ENCODE data around the gene ATIC. TPM values are rescaled to one million over a fixed set of nuclear protein-coding genes. Genes with fewer than 3 reads are reported as not detected.

ATIC gene
- total RNA-seq, 1 experiment from 2014 or later, result 173 TPM

- no peak for TF ChIP-seq CTCF (IDR thresholded peaks at IDR 0.05 in 2 of 3, conservative IDR thresholded peaks at IDR 0.05 in 1 of 3; ENCODE audit: borderline replicate concordance in 1 of 3, insufficient read depth in 1 of 3, low read depth in 2 of 3, low read length in 2 of 3)
- TF ChIP-seq ELF1 (IDR thresholded peaks at IDR 0.05; ENCODE audit: borderline replicate concordance, low read depth), result no peak
- no peak for TF ChIP-seq CBX3 (IDR thresholded peaks at IDR 0.05; ENCODE audit: low read depth)
Observed at GRCh38 chr2:215367662-215368492, 56.0 kb downstream of the ATIC start (continued).

- ChIA-PET RAD21 (ENCODE audit: low non-redundant PET in 1 of 2, low total read pairs in 2 of 2, uncharacterized antibody in 2 of 2, unreplicated experiment in 2 of 2) (no interaction called here), POLR2A (no interaction called here), CTCF (no interaction called here)
- intact Hi-C loops (cut with micrococcal nuclease), result no loop called here
- no peak overlapping the region for H3K27ac ChIP-seq (ENCODE audit: low read depth, low read length)
- H2AFZ ChIP-seq (ENCODE audit: low read depth, low read length, poor library complexity, severe bottlenecking), result no peak overlapping the region
- DNase-seq (ENCODE audit: low read depth, low spot score) (no peak), ATAC-seq (no peak)
- TF ChIP-seq EGR1 (IDR thresholded peaks at IDR 0.05; ENCODE audit: low read depth), result no peak
- H3K27me3 ChIP-seq (ENCODE audit: insufficient read depth, low read length), result no peaks in the 10 kb centered on the region
- H3K4me1 ChIP-seq (ENCODE audit: control insufficient read depth in 1 of 2, insufficient read depth in 2 of 2, low read length in 2 of 2), result no peaks in the 10 kb centered on the region
- H3K9me2 ChIP-seq (ENCODE audit: insufficient read depth), result no peaks in the 10 kb centered on the region
- no peak overlapping the region for H3K4me3 ChIP-seq (replicated peaks in 1 of 2; ENCODE audit: low read depth in 1 of 2, low read length in 2 of 2)
- no peaks in the 10 kb centered on the region for H4K20me1 ChIP-seq (ENCODE audit: insufficient read depth)
- H3K36me3 ChIP-seq (ENCODE audit: control insufficient read depth in 1 of 2, insufficient read depth in 2 of 2, low read length in 2 of 2), result no peaks in the 10 kb centered on the region
- no peaks in the 10 kb centered on the region for H3K9me3 ChIP-seq (ENCODE audit: control insufficient read depth in 1 of 2, insufficient read depth in 1 of 2, low read depth in 1 of 2, low read length in 2 of 2)
- no peak overlapping the region for H3K4me2 ChIP-seq (ENCODE audit: low read length)
- no peak overlapping the region for H3K9ac ChIP-seq (ENCODE audit: low read length)
- no TSS peak for BruUV-seq (replicated peaks)
- H3K79me2 ChIP-seq (ENCODE audit: insufficient read depth, low read length), result no peaks in the 10 kb centered on the region
Observed at GRCh38 chr2:215368493-215368809, 56.6 kb downstream of the ATIC start.

- ATAC-seq, result no peak
- no peaks in the 10 kb centered on the region for H3K27me3 ChIP-seq (ENCODE audit: insufficient read depth, low read length)
- CTCF ChIA-PET, result no interaction called here
- no TSS peak for BruUV-seq (replicated peaks)
- intact Hi-C loops (cut with micrococcal nuclease), result no loop called here
- H3K36me3 ChIP-seq (ENCODE audit: control insufficient read depth in 1 of 2, insufficient read depth in 2 of 2, low read length in 2 of 2), result no peaks in the 10 kb centered on the region
- no peak overlapping the region for H3K9ac ChIP-seq (ENCODE audit: low read length)
- no peaks in the 10 kb centered on the region for H3K79me2 ChIP-seq (ENCODE audit: insufficient read depth, low read length)
- RAD21 ChIA-PET (ENCODE audit: low non-redundant PET in 1 of 2, low total read pairs in 2 of 2, uncharacterized antibody in 2 of 2, unreplicated experiment in 2 of 2), result no interaction called here
- H3K4me1 ChIP-seq (ENCODE audit: control insufficient read depth in 1 of 2, insufficient read depth in 2 of 2, low read length in 2 of 2), result no peaks in the 10 kb centered on the region
- H3K4me3 ChIP-seq (replicated peaks in 1 of 2; ENCODE audit: low read depth in 1 of 2, low read length in 2 of 2), result no peak overlapping the region
- POLR2A ChIA-PET, result no interaction called here
- no peak overlapping the region for H3K27ac ChIP-seq (ENCODE audit: low read depth, low read length)
- no peak overlapping the region for H3K4me2 ChIP-seq (ENCODE audit: low read length)
- no peaks in the 10 kb centered on the region for H3K9me3 ChIP-seq (ENCODE audit: control insufficient read depth in 1 of 2, insufficient read depth in 1 of 2, low read depth in 1 of 2, low read length in 2 of 2)
- H3K9me2 ChIP-seq (ENCODE audit: insufficient read depth), result no peaks in the 10 kb centered on the region
- H4K20me1 ChIP-seq (ENCODE audit: insufficient read depth), result no peaks in the 10 kb centered on the region
- no peak for DNase-seq (ENCODE audit: low read depth, low spot score)
- H2AFZ ChIP-seq (ENCODE audit: low read depth, low read length, poor library complexity, severe bottlenecking), result no peak overlapping the region
- TF ChIP-seq SIN3A (IDR thresholded peaks at IDR 0.05; ENCODE audit: low read depth) (no peak), EGR1 (IDR thresholded peaks at IDR 0.05; ENCODE audit: low read depth) (no peak), CEBPB (IDR thresholded peaks at IDR 0.05; ENCODE audit: low read depth) (no peak), POLR2AphosphoS5 (IDR thresholded peaks at IDR 0.05; ENCODE audit: low read depth, low read length) (no peak), EZH2phosphoT487 (IDR thresholded peaks at IDR 0.05; ENCODE audit: borderline replicate concordance) (no peak), ZBTB33 (IDR thresholded peaks at IDR 0.05; ENCODE audit: extremely low read depth, insufficient replicate concordance, low read length) (no peak), SP1 (IDR thresholded peaks at IDR 0.05; ENCODE audit: low read depth) (no peak), ZNF274 (IDR thresholded peaks at IDR 0.05; ENCODE audit: low read depth, low read length) (no peak)
Observed at GRCh38 chr2:215369181-215369760, 57.4 kb downstream of the ATIC start.

All from HCT116 (cell line).